GM23338 (cell line): ENCODE results near the gene DOCK4. TPM values are rescaled to one million over a fixed set of nuclear protein-coding genes. Genes with fewer than 3 reads are reported as not detected.

Experiments
- ATAC-seq: fragments of 200-7000 bp; cut with Tn5 transposase; 3 replicates; pipeline ENCODE4 v1.9.1; 2020
- DNase-seq: peaks from one replicate; pipeline ENCODE4 v3.0.0-alpha.2; 2015; ENCODE audit warnings: low spot score
- H2AFZ ChIP-seq: fragments of 200-600 bp; sonication (generic); 2 replicates; pipeline ENCODE4 v1.8.0; 2016; ENCODE audit warnings: antibody characterized with exemption, mild to moderate bottlenecking, moderate library complexity
- H3F3A ChIP-seq: fragments of 200-600 bp; sonication (generic); replicated peaks from 2 replicates; pipeline ENCODE4 v1.8.0; 2017; ENCODE audit warnings: antibody characterized with exemption, mixed run types, low read depth
- H3K27ac ChIP-seq: fragments of 200-600 bp; sonication (generic); 2 replicates; pipeline ENCODE4 v1.6.1; 2016; ENCODE audit warnings: low read depth
- H3K27me3 ChIP-seq: fragments of 200-600 bp; sonication (generic); 2 replicates; pipeline ENCODE4 v1.8.0; 2016; ENCODE audit warnings: mild to moderate bottlenecking, mixed run types, moderate library complexity; ENCODE audit not compliant: insufficient read depth
- H3K36me3 ChIP-seq: fragments of 200-600 bp; sonication (generic); 2 replicates; pipeline ENCODE4 v1.8.0; 2016; ENCODE audit warnings: mild to moderate bottlenecking; ENCODE audit not compliant: insufficient read depth
- H3K4me1 ChIP-seq: fragments of 200-600 bp; sonication (generic); 2 replicates; pipeline ENCODE4 v1.8.0; 2016; ENCODE audit warnings: mild to moderate bottlenecking, moderate library complexity; ENCODE audit not compliant: insufficient read depth
- H3K4me2 ChIP-seq: fragments of 200-600 bp; sonication (generic); 2 replicates; pipeline ENCODE4 v1.7.1; 2017; ENCODE audit warnings: mixed run types
- H3K4me3 ChIP-seq: fragments of 200-600 bp; sonication (generic); 2 replicates; pipeline ENCODE4 v1.6.1; 2016; ENCODE audit warnings: mixed run types
- H3K79me2 ChIP-seq: fragments of 200-600 bp; sonication (generic); replicated peaks from 2 replicates; pipeline ENCODE4 v1.8.0; 2017; ENCODE audit warnings: mild to moderate bottlenecking; ENCODE audit not compliant: insufficient read depth
- H3K9me2 ChIP-seq: fragments of 200-600 bp; sonication (generic); 2 replicates; pipeline ENCODE4 v1.8.0; 2017; ENCODE audit not compliant: insufficient read depth
- H4K20me1 ChIP-seq: fragments of 200-600 bp; sonication (generic); replicated peaks from 2 replicates; pipeline ENCODE4 v1.8.0; 2017; ENCODE audit warnings: mild to moderate bottlenecking; ENCODE audit not compliant: insufficient read depth
- H3K27ac Mint-ChIP-seq: 2 replicates; pipeline ENCODE4 v1.8.0; 2020; ENCODE audit warnings: inconsistent platforms, mild to moderate bottlenecking, moderate library complexity, mixed read lengths
- H3K27me3 Mint-ChIP-seq: 3 replicates; pipeline ENCODE4 v1.8.0; 2022; ENCODE audit warnings: low read depth, mild to moderate bottlenecking, moderate library complexity, mixed read lengths, inconsistent platforms; ENCODE audit not compliant: insufficient read depth, poor library complexity
- H3K36me3 Mint-ChIP-seq: 3 replicates; pipeline ENCODE4 v1.8.0; 2021; ENCODE audit warnings: low read depth, mild to moderate bottlenecking, inconsistent platforms, moderate library complexity, mixed read lengths
- H3K4me1 Mint-ChIP-seq: 3 replicates; pipeline ENCODE4 v1.8.0; 2020; ENCODE audit warnings: mild to moderate bottlenecking, inconsistent platforms, mixed read lengths
- H3K4me3 Mint-ChIP-seq: 3 replicates; pipeline ENCODE4 v1.8.0; 2021; ENCODE audit warnings: moderate library complexity, mild to moderate bottlenecking, inconsistent platforms, mixed read lengths
- H3K9me3 Mint-ChIP-seq: 3 replicates; pipeline ENCODE4 v1.8.0; 2020; ENCODE audit warnings: moderate library complexity, mild to moderate bottlenecking, inconsistent platforms, mixed read lengths
- CREB1 ChIP-seq: fragments of 250-450 bp; sonication (Bioruptor Pico); IDR thresholded peaks from 2 replicates; pipeline ENCODE4 v1.5.0; 2020; ENCODE audit warnings: low read depth, mild to moderate bottlenecking, moderate library complexity
- CTCF ChIP-seq, 2 experiments: fragments of 200-600 bp in 1 of 2; sonication (generic) in 1 of 2; conservative IDR thresholded peaks; 2 replicates each; pipeline versions ENCODE4 v1.5.1 to v1.6.1; 2016 to 2017; ENCODE audit warnings: antibody characterized with exemption in 2 of 2, low read depth in 2 of 2, mild to moderate bottlenecking in 2 of 2, moderate library complexity in 1 of 2
- EZH2 ChIP-seq: fragments of 200-600 bp; sonication (generic); IDR thresholded peaks from one replicate; pipeline ENCODE4 v1.8.0; 2017; ENCODE audit warnings: antibody characterized with exemption, mild to moderate bottlenecking, low read depth; ENCODE audit not compliant: unreplicated experiment
- EZH2phosphoT487 ChIP-seq: fragments of 200-600 bp; sonication (generic); IDR thresholded peaks from one replicate; pipeline ENCODE4 v1.8.1; 2018; ENCODE audit warnings: antibody characterized with exemption; ENCODE audit not compliant: unreplicated experiment
- JUNB ChIP-seq: IDR thresholded peaks from one replicate; pipeline ENCODE4 v1.6.1; 2016; ENCODE audit warnings: antibody characterized with exemption; ENCODE audit not compliant: unreplicated experiment
- NANOG ChIP-seq: IDR thresholded peaks from 2 replicates; pipeline ENCODE4 v1.6.1; 2016; ENCODE audit warnings: antibody characterized with exemption, borderline replicate concordance
- POLR2AphosphoS5 ChIP-seq: IDR thresholded peaks from 2 replicates; pipeline ENCODE4 v1.6.1; 2016; ENCODE audit warnings: antibody characterized with exemption, low read depth
- REST ChIP-seq: IDR thresholded peaks from one replicate; pipeline ENCODE4 v1.6.1; 2018; ENCODE audit warnings: antibody characterized with exemption; ENCODE audit not compliant: unreplicated experiment
- STAT1 ChIP-seq: IDR thresholded peaks from one replicate; pipeline ENCODE4 v1.6.1; 2016; ENCODE audit warnings: antibody characterized with exemption; ENCODE audit not compliant: unreplicated experiment
- ZNF114 ChIP-seq: fragments of 250-450 bp; sonication (Bioruptor Pico); IDR thresholded peaks from 2 replicates; pipeline ENCODE4 v1.5.0; 2020; ENCODE audit warnings: mild to moderate bottlenecking, moderate library complexity
- ZNF331 ChIP-seq: fragments of 250-450 bp; sonication (Bioruptor Pico); IDR thresholded peaks from 2 replicates; pipeline ENCODE4 v1.5.0; 2020; ENCODE audit warnings: low read depth, mild to moderate bottlenecking, moderate library complexity
- ZNF462 ChIP-seq: fragments of 250-450 bp; sonication (Bioruptor Pico); IDR thresholded peaks from 2 replicates; pipeline ENCODE4 v1.5.0; 2020; ENCODE audit warnings: mild to moderate bottlenecking, moderate library complexity
- polyA plus RNA-seq: library from polyadenylated mRNA; unstranded; fragments of >200 nt; fragmentation: Nextera tagmentation; extraction: Ambion mirVana; gene quantifications from 2 replicates; pipeline ENCODE4 v1.2.1, GENCODE V29; 2016
- total RNA-seq: library from RNA; depleted of rRNA; stranded (reverse); fragments of >200 nt; shearing (Covaris generic); gene quantifications from 2 replicates; pipeline ENCODE4 v1.2.3, GENCODE V29; 2014

DOCK4 gene
- total and polyA plus RNA-seq, 2 experiments from 2014 or later, result 6.3 to 33.8 TPM

GRCh38 chr7:111740942-111741341, 465.3 kb downstream of the DOCK4 start (continued):
- no peak for TF ChIP-seq CTCF (conservative IDR thresholded peaks at IDR 0.05; ENCODE audit: low read depth in 2 of 2)
- no peak for TF ChIP-seq ZNF114

GRCh38 chr7:111736552-111736874, 469.7 kb downstream of the DOCK4 start:
- Histone ChIP-seq H4K20me1 (no peaks in the 10 kb centered on the region), H3K36me3 (no peaks in the 10 kb centered on the region), H3K9me2 (no peaks in the 10 kb centered on the region), H3K4me2 (no peak overlapping the region), H3K79me2 (no peaks in the 10 kb centered on the region), H3K4me1 (no peaks in the 10 kb centered on the region), H3K4me3 (no peak overlapping the region), H3K27me3 (no peaks in the 10 kb centered on the region), H2AFZ (no peak overlapping the region), H3F3A (0 out of 2 replicates have a peak, but pooled peaks cover 4% of the 10 kb centered on the region), H3K27ac (no peak overlapping the region)
- Mint-ChIP-seq H3K9me3 (no peaks in the 10 kb centered on the region), H3K36me3 (peaks cover 29% of the 10 kb centered on the region), H3K4me1 (peaks cover 5% of the 10 kb centered on the region; the same call in 1 of the 3 replicates), H3K4me3 (no peak overlapping the region), H3K27ac (no peak overlapping the region), H3K27me3 (peaks cover 3% of the 10 kb centered on the region)
- ATAC-seq (no peak), DNase-seq (no peak)
- TF ChIP-seq NANOG (no peak), ZNF462 (no peak), EZH2 (no peak), EZH2phosphoT487 (no peak), ZNF114 (no peak), REST (no peak), CTCF (conservative IDR thresholded peaks at IDR 0.05; ENCODE audit: low read depth in 2 of 2) (no peak), ZNF331 (CRISPR knock-in tag) (no peak), CREB1 (CRISPR knock-in tag) (no peak), STAT1 (no peak), POLR2AphosphoS5 (no peak), JUNB (no peak)
